ENCODE measurements around the gene SDHAF3. TPM values are rescaled to one million over a fixed set of nuclear protein-coding genes. Genes with fewer than 3 reads are reported as not detected.

SDHAF3 gene
- total RNA-seq, 1 experiment from 2014 or later = 24.2 TPM

GRCh38 chr7:97204821-97205220, 87.3 kb downstream of the SDHAF3 start:
- Histone ChIP-seq H3K27me3 (replicated peaks) (no peaks in the 10 kb centered on the region), H3K36me3 (no peaks in the 10 kb centered on the region), H3K27ac (no peak overlapping the region), H3K9me3 (replicated peaks) (no peaks in the 10 kb centered on the region), H3K4me1 (replicated peaks) (no peaks in the 10 kb centered on the region), H3K4me3 (no peak overlapping the region)
- DNase-seq (ENCODE audit: low read depth in 1 of 2, low spot score in 2 of 2) = no peak

- DNase-seq (ENCODE audit: low read depth in 1 of 2, low spot score in 2 of 2) = no peak
- no peaks in the 10 kb centered on the region for H3K4me1 ChIP-seq (replicated peaks)
These were observed 98.1 kb downstream of the SDHAF3 start for GRCh38 chr7:97215556-97215955.

GRCh38 chr7:97218767-97219166, 101.3 kb downstream of the SDHAF3 start:
- no peaks in the 10 kb centered on the region for H3K9me3 ChIP-seq (replicated peaks)
- H3K27me3 ChIP-seq (replicated peaks) = no peaks in the 10 kb centered on the region
- no peak for DNase-seq (ENCODE audit: low read depth in 1 of 2, low spot score in 2 of 2)
- no peaks in the 10 kb centered on the region for H3K4me1 ChIP-seq (replicated peaks)
- no peaks in the 10 kb centered on the region for H3K36me3 ChIP-seq
- H3K4me3 ChIP-seq = no peak overlapping the region
- no peak overlapping the region for H3K27ac ChIP-seq

More at GRCh38 chr7:97215556-97215955, 98.1 kb downstream of the SDHAF3 start:
- no peak overlapping the region for H3K4me3 ChIP-seq
- H3K9me3 ChIP-seq (replicated peaks) = no peaks in the 10 kb centered on the region
- no peak overlapping the region for H3K27ac ChIP-seq
- H3K27me3 ChIP-seq (replicated peaks) = no peaks in the 10 kb centered on the region
- no peaks in the 10 kb centered on the region for H3K36me3 ChIP-seq

- Histone ChIP-seq H3K4me1 (replicated peaks) (no peaks in the 10 kb centered on the region), H3K27ac (no peak overlapping the region), H3K9me3 (replicated peaks) (no peaks in the 10 kb centered on the region), H3K36me3 (no peaks in the 10 kb centered on the region), H3K4me3 (no peak overlapping the region), H3K27me3 (replicated peaks) (no peaks in the 10 kb centered on the region)
- no peak for DNase-seq (ENCODE audit: low read depth in 1 of 2, low spot score in 2 of 2)
These were observed 101.7 kb downstream of the SDHAF3 start for GRCh38 chr7:97219237-97219636.

GRCh38 chr7:97224316-97224715, 106.8 kb downstream of the SDHAF3 start:
- no peaks in the 10 kb centered on the region for H3K27me3 ChIP-seq (replicated peaks)
- no peaks in the 10 kb centered on the region for H3K36me3 ChIP-seq
- DNase-seq (ENCODE audit: low read depth in 1 of 2, low spot score in 2 of 2) = no peak
- no peaks in the 10 kb centered on the region for H3K4me1 ChIP-seq (replicated peaks)
- H3K4me3 ChIP-seq = no peak overlapping the region
- no peaks in the 10 kb centered on the region for H3K9me3 ChIP-seq (replicated peaks)
- H3K27ac ChIP-seq = no peak overlapping the region

GRCh38 chr7:97226541-97226940, 109.0 kb downstream of the SDHAF3 start:
- Histone ChIP-seq H3K27ac (no peak overlapping the region), H3K9me3 (replicated peaks) (no peaks in the 10 kb centered on the region), H3K27me3 (replicated peaks) (no peaks in the 10 kb centered on the region), H3K36me3 (no peaks in the 10 kb centered on the region), H3K4me1 (replicated peaks) (no peaks in the 10 kb centered on the region), H3K4me3 (no peak overlapping the region)
- DNase-seq (ENCODE audit: low read depth in 1 of 2, low spot score in 2 of 2) = no peak

Other genes starting within 250 kb of the SDHAF3 start
- gene DLX6, start 112.1 kb upstream of the SDHAF3 start, total RNA-seq (2014; rRNA removed; shearing (Covaris generic)) = 1.8 and 3.3 TPM in 2 replicates
- 2.3 and 3.6 TPM in 2 replicates for gene DLX5, start 92.9 kb upstream of the SDHAF3 start, total RNA-seq (2014; rRNA removed; shearing (Covaris generic))